PC-3 (cell line): ENCODE data around the gene LRAT.

Experiments
- EZH2phosphoT487 ChIP-seq: fragments of 300-600 bp; sonication (generic); IDR thresholded peaks from 2 replicates; pipeline ENCODE4 v1.6.1; 2018; ENCODE audit warnings: mild to moderate bottlenecking, antibody characterized with exemption, low read length, borderline replicate concordance
- TF ChIP-seq, protein P1 (sequence below): fragments of 300-600 bp; sonication (generic); conservative IDR thresholded peaks from 2 replicates; pipeline ENCODE4 v1.5.1; 2017; ENCODE audit warnings: antibody characterized with exemption, low read depth, mild to moderate bottlenecking, low read length

DNA sequence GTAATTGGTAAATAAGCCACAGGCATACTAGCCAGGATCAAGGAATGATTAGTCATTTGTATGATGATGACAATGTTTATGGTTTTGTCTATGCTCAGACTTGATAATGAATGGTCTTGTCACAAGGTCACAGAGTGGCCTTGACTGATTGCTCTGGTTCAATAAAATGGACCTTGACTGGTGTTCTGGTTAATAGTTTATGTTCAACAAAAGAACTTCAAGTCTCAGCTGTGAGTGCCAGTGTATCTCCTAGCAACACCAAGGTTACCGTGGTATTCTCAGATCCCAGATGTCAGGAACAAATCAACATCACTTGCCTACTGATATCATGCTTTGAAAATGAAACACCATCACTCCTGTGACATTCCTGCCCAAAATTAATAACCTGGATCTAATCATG lies 16.3 kb upstream of the LRAT start:
- TF ChIP-seq, protein P1, sequence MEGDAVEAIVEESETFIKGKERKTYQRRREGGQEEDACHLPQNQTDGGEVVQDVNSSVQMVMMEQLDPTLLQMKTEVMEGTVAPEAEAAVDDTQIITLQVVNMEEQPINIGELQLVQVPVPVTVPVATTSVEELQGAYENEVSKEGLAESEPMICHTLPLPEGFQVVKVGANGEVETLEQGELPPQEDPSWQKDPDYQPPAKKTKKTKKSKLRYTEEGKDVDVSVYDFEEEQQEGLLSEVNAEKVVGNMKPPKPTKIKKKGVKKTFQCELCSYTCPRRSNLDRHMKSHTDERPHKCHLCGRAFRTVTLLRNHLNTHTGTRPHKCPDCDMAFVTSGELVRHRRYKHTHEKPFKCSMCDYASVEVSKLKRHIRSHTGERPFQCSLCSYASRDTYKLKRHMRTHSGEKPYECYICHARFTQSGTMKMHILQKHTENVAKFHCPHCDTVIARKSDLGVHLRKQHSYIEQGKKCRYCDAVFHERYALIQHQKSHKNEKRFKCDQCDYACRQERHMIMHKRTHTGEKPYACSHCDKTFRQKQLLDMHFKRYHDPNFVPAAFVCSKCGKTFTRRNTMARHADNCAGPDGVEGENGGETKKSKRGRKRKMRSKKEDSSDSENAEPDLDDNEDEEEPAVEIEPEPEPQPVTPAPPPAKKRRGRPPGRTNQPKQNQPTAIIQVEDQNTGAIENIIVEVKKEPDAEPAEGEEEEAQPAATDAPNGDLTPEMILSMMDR = no peak
- TF ChIP-seq EZH2phosphoT487 = no peak
